ENCODE results near the gene TP53I13. TPM values are rescaled to one million over a fixed set of nuclear protein-coding genes. Genes with fewer than 3 reads are reported as not detected.

TP53I13 gene
- total and polyA plus RNA-seq, 2 of the 13 experiments (the other 11 are each of a cell fraction or from before 2014, with no cell fraction given): 16.9 to 25.7 TPM

DNA sequence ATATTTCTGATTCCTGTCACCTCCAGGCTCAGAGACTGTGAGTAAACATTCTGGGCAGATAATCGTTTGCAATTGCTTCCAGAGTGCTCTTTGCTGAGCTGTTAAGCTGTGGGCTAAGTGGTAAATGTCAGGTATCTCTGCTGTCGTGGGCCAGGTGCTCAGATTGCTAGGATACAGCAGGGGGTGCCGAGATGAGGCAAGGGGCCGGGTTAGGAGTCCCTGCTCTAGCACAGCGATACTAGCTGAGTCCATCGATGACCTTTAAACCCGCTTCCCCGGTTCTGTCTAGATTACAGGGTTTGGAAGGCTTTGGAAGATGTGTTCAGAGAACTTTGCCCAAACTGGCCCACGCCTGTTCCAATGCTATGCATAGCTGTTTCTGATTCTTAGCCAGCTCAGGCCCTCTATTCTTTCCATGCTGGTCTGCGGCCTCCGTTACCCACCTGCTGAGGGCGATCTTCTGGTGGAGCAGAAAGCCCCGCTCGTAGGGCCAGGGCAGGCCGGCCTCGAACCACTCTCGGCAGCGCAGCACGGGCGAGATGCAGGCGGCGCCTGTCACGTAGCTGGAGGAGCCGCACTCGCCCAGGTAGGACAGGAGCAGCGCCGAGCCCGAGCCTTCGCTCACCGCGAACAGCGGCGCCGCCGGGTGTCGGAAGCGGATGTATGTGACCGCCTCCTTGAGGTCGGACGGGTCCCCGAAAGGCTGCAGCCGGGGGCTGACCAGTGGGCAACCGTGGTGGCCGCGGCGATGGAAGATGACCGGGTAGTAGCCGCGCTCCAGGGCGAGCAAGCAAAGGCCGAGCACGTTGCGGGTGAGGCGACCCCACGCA lies 2.6 kb upstream of the TP53I13 start (continued):
- TF ChIP-seq ZNF264 (CRISPR knock-in tag; IDR thresholded peaks at IDR 0.05) (0 out of 2 replicates have a peak, but pooled peaks have one; percentile 24), ZNF275 (CRISPR knock-in tag; IDR thresholded peaks at IDR 0.05; ENCODE audit: borderline replicate concordance) (0 out of 2 replicates have a peak, but pooled peaks have one; percentile 26), GABPB1 (CRISPR knock-in tag; IDR thresholded peaks at IDR 0.05) (peak; percentile 67), ATF7-NPFF (CRISPR knock-in tag; IDR thresholded peaks at IDR 0.05; ENCODE audit: low read depth) (peak; percentile 27; the same call in 1 of the 2 replicates), HDAC2 (CRISPR knock-in tag; IDR thresholded peaks at IDR 0.05) (0 out of 2 replicates have a peak, but pooled peaks have one; percentile 11), ZNF451 (CRISPR knock-in tag; IDR thresholded peaks at IDR 0.05) (0 out of 2 replicates have a peak, but pooled peaks have one; percentile 32), KLF11 (CRISPR knock-in tag; IDR thresholded peaks at IDR 0.05) (no peak), ZNF589 (CRISPR knock-in tag; conservative IDR thresholded peaks at IDR 0.05) (no peak), ZNF564 (CRISPR knock-in tag; IDR thresholded peaks at IDR 0.05) (peak; percentile 32; the same call in 1 of the 2 replicates), ZNF780A (CRISPR knock-in tag; IDR thresholded peaks at IDR 0.05) (no peak), ZFP91 (CRISPR knock-in tag; IDR thresholded peaks at IDR 0.05; ENCODE audit: borderline replicate concordance) (peak; percentile 75; the same call in 1 of the 2 replicates), ZNF703 (CRISPR knock-in tag; IDR thresholded peaks at IDR 0.05; ENCODE audit: borderline replicate concordance) (no peak; the same call in 1 of the 2 replicates), ZNF274 (CRISPR knock-in tag; IDR thresholded peaks at IDR 0.05) (peak; percentile 34; the same call in 1 of the 2 replicates), PITX1 (CRISPR knock-in tag; IDR thresholded peaks at IDR 0.05) (0 out of 2 replicates have a peak, but pooled peaks have one; percentile 19), THAP9 (CRISPR knock-in tag; IDR thresholded peaks at IDR 0.05; ENCODE audit: borderline replicate concordance) (peak; percentile 60; the same call in 1 of the 2 replicates), MBNL3 (CRISPR knock-in tag; conservative IDR thresholded peaks at IDR 0.05) (no peak), ZNF710 (CRISPR knock-in tag; IDR thresholded peaks at IDR 0.05; ENCODE audit: borderline replicate concordance) (peak; percentile 65; the same call in 1 of the 2 replicates)
- TF ChIP-seq, protein P1, sequence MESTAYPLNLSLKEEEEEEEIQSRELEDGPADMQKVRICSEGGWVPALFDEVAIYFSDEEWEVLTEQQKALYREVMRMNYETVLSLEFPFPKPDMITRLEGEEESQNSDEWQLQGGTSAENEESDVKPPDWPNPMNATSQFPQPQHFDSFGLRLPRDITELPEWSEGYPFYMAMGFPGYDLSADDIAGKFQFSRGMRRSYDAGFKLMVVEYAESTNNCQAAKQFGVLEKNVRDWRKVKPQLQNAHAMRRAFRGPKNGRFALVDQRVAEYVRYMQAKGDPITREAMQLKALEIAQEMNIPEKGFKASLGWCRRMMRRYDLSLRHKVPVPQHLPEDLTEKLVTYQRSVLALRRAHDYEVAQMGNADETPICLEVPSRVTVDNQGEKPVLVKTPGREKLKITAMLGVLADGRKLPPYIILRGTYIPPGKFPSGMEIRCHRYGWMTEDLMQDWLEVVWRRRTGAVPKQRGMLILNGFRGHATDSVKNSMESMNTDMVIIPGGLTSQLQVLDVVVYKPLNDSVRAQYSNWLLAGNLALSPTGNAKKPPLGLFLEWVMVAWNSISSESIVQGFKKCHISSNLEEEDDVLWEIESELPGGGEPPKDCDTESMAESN (CRISPR knock-in tag; conservative IDR thresholded peaks at IDR 0.05): peak; percentile 53; the same call in 1 of the 2 replicates

All from HepG2 (cell line).